Measurements from ENCODE around the gene STARD3NL.

- TF ChIP-seq MIER2 (CRISPR knock-in tag; IDR thresholded peaks at IDR 0.05) = no peak
- no peak for TF ChIP-seq REXO4 (CRISPR knock-in tag; IDR thresholded peaks at IDR 0.05; ENCODE audit: borderline replicate concordance)
- no peak for TF ChIP-seq GTF2F1 (IDR thresholded peaks at IDR 0.05; ENCODE audit: low read length)
- TF ChIP-seq FOXM1 (CRISPR knock-in tag; IDR thresholded peaks at IDR 0.05) = no peak
Measured at GRCh38 chr7:38211940-38212339, 33.9 kb downstream of the STARD3NL start.
